Loucy (cell line): ENCODE measurements around the gene FAT2.

Experiments used
- H2AFZ ChIP-seq: fragments of 200-600 bp; sonication (generic); 2 replicates; pipeline ENCODE4 v1.6.0; 2016; ENCODE audit warnings: antibody characterized with exemption, mild to moderate bottlenecking, low read length, moderate library complexity
- H3F3A ChIP-seq: fragments of 200-600 bp; 2 replicates; pipeline ENCODE4 v1.6.0; 2016; ENCODE audit warnings: antibody characterized with exemption, low read depth, mild to moderate bottlenecking
- H3K27me3 ChIP-seq: fragments of 200-600 bp; sonication (generic); 2 replicates; pipeline ENCODE4 v1.6.1; 2014; ENCODE audit warnings: low read length, mild to moderate bottlenecking; ENCODE audit not compliant: insufficient read depth, poor library complexity, severe bottlenecking
- H3K36me3 ChIP-seq: fragments of 200-600 bp; sonication (generic); 2 replicates; pipeline ENCODE4 v1.6.1; 2016; ENCODE audit warnings: low read length; ENCODE audit not compliant: insufficient read depth
- H3K4me1 ChIP-seq: fragments of 200-600 bp; sonication (generic); 2 replicates; pipeline ENCODE4 v1.5.1; 2014; ENCODE audit warnings: low read length, mild to moderate bottlenecking; ENCODE audit not compliant: insufficient read depth, poor library complexity, severe bottlenecking
- H3K4me2 ChIP-seq: fragments of 200-600 bp; sonication (generic); 2 replicates; pipeline ENCODE4 v1.6.0; 2014; ENCODE audit warnings: antibody characterized with exemption, low read length, low read depth, mild to moderate bottlenecking; ENCODE audit not compliant: poor library complexity, severe bottlenecking
- H3K4me3 ChIP-seq: fragments of 200-600 bp; sonication (generic); 2 replicates; pipeline ENCODE4 v1.5.1; 2014; ENCODE audit warnings: low read length, mild to moderate bottlenecking, mixed read lengths; ENCODE audit not compliant: poor library complexity, severe bottlenecking
- H3K79me2 ChIP-seq: fragments of 200-600 bp; sonication (generic); 2 replicates; pipeline ENCODE4 v1.6.1; 2014; ENCODE audit warnings: low read length; ENCODE audit not compliant: insufficient read depth
- H3K9ac ChIP-seq: fragments of 200-600 bp; sonication (generic); 2 replicates; pipeline ENCODE4 v1.6.0; 2014; ENCODE audit warnings: mild to moderate bottlenecking, low read depth, low read length, moderate library complexity; ENCODE audit not compliant: poor library complexity, severe bottlenecking
- H3K9me2 ChIP-seq: fragments of 200-600 bp; sonication (generic); replicated peaks from 2 replicates; pipeline ENCODE4 v1.6.1; 2016; ENCODE audit warnings: low read depth, low read length, mixed read lengths
- H3K9me3 ChIP-seq: fragments of 200-600 bp; sonication (generic); 2 replicates; pipeline ENCODE4 v1.6.1; 2014; ENCODE audit warnings: mild to moderate bottlenecking, antibody characterized with exemption, low read length, low read depth; ENCODE audit not compliant: insufficient read depth
- H4K20me1 ChIP-seq: fragments of 200-600 bp; sonication (generic); 2 replicates; pipeline ENCODE4 v1.6.0; 2014; ENCODE audit warnings: antibody characterized with exemption, low read length, mild to moderate bottlenecking; ENCODE audit not compliant: insufficient read depth, poor library complexity, severe bottlenecking
- EZH2phosphoT487 ChIP-seq: fragments of 200-600 bp; IDR thresholded peaks from 2 replicates; pipeline ENCODE4 v1.6.1; 2018; ENCODE audit warnings: antibody characterized with exemption, mild to moderate bottlenecking, moderate library complexity, borderline replicate concordance
- TF ChIP-seq, protein P1 (sequence below): fragments of 200-600 bp; sonication (generic); conservative IDR thresholded peaks from 2 replicates; pipeline ENCODE4 v1.5.1; 2014; ENCODE audit warnings: mild to moderate bottlenecking, antibody characterized with exemption, low read length

FAT2 gene

DNA sequence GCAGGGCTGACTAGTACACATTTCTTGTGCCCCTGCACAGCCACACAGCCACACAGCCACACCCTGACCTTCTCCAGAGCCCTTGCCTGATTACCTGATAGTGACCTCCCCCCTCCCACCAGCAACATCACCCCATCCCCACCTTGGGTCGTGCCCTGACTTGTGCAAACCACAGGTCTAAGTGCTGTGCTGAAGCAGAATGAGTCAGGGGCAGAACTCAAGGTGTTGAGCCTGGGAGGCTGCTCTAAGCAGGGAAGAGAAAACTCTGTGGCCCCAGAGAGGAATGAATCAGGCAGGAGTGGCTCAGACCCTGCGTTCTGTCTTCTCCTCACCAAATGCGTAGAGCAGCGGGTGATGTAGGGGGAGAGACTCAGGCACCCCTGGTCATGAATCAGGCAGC, 24.3 kb upstream of the FAT2 start:
- Histone ChIP-seq H3K9ac (no peak overlapping the region), H3K4me3 (no peak overlapping the region), H3F3A (no peaks in the 10 kb centered on the region), H3K9me3 (no peaks in the 10 kb centered on the region), H3K27me3 (no peaks in the 10 kb centered on the region), H3K9me2 (no peaks in the 10 kb centered on the region), H3K36me3 (no peaks in the 10 kb centered on the region), H2AFZ (no peak overlapping the region), H3K79me2 (no peaks in the 10 kb centered on the region), H4K20me1 (no peaks in the 10 kb centered on the region), H3K4me1 (peaks cover 12% of the 10 kb centered on the region), H3K4me2 (no peak overlapping the region)
- TF ChIP-seq EZH2phosphoT487, result no peak

DNA sequence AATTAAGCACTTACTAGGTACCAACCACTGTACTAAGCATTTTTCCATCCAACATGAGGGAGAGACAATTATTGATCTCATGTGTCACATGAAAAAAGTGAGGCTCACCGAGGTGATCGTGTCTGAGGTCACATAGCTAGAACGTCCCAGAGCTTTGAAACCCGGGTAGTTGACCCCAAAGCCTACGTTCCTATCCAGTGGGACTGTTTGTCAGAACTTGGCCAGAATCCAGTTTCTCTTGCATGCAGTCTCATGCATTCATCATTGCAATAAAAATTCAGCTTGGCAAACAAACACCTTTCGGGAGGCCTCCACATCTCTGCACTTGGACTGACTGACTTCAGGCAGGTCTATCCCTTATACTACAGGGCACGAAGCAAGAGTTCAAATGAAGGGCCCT, 23.4 kb upstream of the FAT2 start:
- no peaks in the 10 kb centered on the region for H3K27me3 ChIP-seq
- no peak overlapping the region for H2AFZ ChIP-seq
- no peaks in the 10 kb centered on the region for H4K20me1 ChIP-seq
- no peak overlapping the region for H3K4me2 ChIP-seq
- peaks cover 12% of the 10 kb centered on the region for H3K4me1 ChIP-seq
- no peaks in the 10 kb centered on the region for H3K9me3 ChIP-seq
- H3K9me2 ChIP-seq, result no peaks in the 10 kb centered on the region
- no peak for TF ChIP-seq EZH2phosphoT487
- H3F3A ChIP-seq, result no peaks in the 10 kb centered on the region
- no peaks in the 10 kb centered on the region for H3K79me2 ChIP-seq
- no peaks in the 10 kb centered on the region for H3K36me3 ChIP-seq
- H3K9ac ChIP-seq, result no peak overlapping the region
- H3K4me3 ChIP-seq, result no peak overlapping the region

DNA sequence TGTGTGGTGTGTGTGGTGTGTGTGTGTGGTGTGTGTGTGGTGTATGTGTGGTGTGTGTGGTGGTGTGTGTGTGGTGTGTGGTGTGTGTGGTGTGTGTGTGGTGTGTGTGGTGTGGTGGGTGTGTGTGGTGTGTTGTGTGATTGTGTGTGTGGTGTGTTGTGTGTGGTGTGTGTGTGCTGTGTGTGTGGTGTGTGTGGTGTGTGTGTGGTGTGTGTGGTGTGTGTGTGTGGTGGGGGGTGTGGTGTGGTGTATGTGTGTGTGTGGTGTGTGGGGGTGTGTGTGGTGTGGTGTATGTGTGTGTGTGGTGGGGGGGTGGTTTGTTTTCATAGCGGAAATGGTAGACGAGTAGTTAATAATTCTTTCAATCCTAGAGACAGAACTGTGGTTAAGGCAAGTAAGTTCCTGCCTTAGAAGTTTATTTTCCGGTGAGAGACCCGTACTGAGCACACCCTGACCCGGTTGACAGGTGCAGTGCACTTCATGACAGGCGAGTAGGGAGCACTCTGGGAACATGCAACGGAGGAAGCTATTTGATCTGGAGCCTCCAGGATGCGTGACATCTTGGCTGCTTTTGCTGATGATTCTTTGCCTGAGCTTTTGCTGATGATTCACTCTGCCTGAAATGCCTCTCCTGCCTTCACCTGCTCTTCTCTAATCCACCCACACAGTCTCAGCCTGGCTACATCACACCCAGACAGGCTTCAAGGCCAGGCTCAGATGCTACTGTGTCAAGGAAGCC, 21.7 kb upstream of the FAT2 start:
- Histone ChIP-seq H3K4me3 (no peak overlapping the region), H3K36me3 (no peaks in the 10 kb centered on the region), H3K9me2 (no peaks in the 10 kb centered on the region), H3K4me1 (peaks cover 12% of the 10 kb centered on the region), H3F3A (no peaks in the 10 kb centered on the region), H3K27me3 (no peaks in the 10 kb centered on the region), H3K9ac (no peak overlapping the region), H2AFZ (no peak overlapping the region), H3K9me3 (no peaks in the 10 kb centered on the region), H3K4me2 (peak overlapping the region; percentile 23), H4K20me1 (no peaks in the 10 kb centered on the region), H3K79me2 (no peaks in the 10 kb centered on the region)
- TF ChIP-seq EZH2phosphoT487, result no peak

DNA sequence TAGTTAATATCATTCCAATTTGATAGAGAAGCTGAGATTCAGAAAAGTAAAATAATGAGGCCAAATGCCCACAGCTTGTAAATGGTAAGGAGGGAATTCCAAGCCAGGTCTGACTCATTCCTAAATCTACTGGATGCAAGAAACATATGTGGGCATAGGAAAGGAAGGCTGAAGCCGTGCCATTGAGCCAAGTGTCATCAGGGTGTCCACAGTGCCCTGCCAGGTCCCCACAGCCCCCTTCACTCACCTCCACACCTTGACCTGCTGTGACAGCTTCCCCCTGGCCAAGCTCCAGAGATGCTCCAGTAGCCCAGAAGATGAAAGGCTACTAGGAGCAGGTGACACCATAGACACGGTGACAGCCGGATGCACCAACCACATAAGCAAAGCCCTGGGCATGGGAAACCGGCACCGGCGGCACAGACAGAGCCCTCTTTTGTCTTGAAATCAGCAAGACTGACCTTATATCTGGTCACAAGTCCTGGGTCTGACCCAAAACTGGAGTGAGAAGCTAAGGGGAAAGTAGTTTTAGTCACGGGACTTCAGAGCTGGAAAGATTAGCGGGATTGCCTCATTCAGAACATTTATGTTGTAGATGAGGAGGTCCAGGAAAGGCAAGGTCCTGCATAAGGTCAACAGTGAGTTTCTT, 20.1 kb upstream of the FAT2 start:
- Histone ChIP-seq H2AFZ (no peak overlapping the region), H3K27me3 (no peaks in the 10 kb centered on the region), H3K9ac (no peak overlapping the region), H3K9me3 (no peaks in the 10 kb centered on the region), H4K20me1 (no peaks in the 10 kb centered on the region), H3F3A (no peaks in the 10 kb centered on the region), H3K4me1 (peaks cover 12% of the 10 kb centered on the region), H3K79me2 (no peaks in the 10 kb centered on the region), H3K36me3 (no peaks in the 10 kb centered on the region), H3K9me2 (no peaks in the 10 kb centered on the region), H3K4me2 (no peak overlapping the region), H3K4me3 (no peak overlapping the region)
- TF ChIP-seq EZH2phosphoT487, result no peak
- TF ChIP-seq, protein P1, sequence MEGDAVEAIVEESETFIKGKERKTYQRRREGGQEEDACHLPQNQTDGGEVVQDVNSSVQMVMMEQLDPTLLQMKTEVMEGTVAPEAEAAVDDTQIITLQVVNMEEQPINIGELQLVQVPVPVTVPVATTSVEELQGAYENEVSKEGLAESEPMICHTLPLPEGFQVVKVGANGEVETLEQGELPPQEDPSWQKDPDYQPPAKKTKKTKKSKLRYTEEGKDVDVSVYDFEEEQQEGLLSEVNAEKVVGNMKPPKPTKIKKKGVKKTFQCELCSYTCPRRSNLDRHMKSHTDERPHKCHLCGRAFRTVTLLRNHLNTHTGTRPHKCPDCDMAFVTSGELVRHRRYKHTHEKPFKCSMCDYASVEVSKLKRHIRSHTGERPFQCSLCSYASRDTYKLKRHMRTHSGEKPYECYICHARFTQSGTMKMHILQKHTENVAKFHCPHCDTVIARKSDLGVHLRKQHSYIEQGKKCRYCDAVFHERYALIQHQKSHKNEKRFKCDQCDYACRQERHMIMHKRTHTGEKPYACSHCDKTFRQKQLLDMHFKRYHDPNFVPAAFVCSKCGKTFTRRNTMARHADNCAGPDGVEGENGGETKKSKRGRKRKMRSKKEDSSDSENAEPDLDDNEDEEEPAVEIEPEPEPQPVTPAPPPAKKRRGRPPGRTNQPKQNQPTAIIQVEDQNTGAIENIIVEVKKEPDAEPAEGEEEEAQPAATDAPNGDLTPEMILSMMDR, result no peak
